ENCODE measurements around the gene DRP2.

The DRP2 gene

DNA sequence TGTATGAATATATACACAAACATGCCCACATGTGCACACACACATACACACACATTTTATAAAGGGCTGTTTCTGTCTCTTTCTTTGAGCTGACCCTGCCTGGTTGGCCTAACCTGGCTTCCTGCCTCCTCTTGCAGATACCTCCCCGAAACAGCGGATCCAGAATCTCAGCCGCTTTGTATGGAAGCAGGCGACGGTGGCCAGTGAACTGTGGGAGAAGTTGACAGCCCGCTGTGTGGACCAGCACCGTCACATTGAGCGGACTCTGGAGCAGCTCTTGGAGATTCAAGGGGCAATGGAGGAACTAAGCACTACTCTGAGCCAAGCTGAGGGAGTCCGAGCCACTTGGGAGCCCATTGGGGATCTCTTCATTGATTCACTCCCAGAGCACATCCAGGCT is 21.9 kb downstream of the DRP2 start:
- Histone ChIP-seq H3K27ac (ENCODE audit: low read depth, low read length, severe bottlenecking) (no peak overlapping the region), H3K4me3 (ENCODE audit: extremely low read depth, insufficient read depth, low read length, poor library complexity, severe bottlenecking) (no peak overlapping the region), H3K9me3 (ENCODE audit: control insufficient read depth, low read length) (no peaks in the 10 kb centered on the region), H3K36me3 (ENCODE audit: control insufficient read depth, insufficient read depth, low read length) (peaks cover 5% of the 10 kb centered on the region), H3K4me1 (ENCODE audit: control insufficient read depth, insufficient read depth, low read length, poor library complexity, severe bottlenecking) (no peaks in the 10 kb centered on the region)
- 90 to 94% methylated on average over 6 to 8 of the region's 9 CpGs for WGBS, 2 experiments (ENCODE audit: insufficient coverage in 2 of 2)

DNA sequence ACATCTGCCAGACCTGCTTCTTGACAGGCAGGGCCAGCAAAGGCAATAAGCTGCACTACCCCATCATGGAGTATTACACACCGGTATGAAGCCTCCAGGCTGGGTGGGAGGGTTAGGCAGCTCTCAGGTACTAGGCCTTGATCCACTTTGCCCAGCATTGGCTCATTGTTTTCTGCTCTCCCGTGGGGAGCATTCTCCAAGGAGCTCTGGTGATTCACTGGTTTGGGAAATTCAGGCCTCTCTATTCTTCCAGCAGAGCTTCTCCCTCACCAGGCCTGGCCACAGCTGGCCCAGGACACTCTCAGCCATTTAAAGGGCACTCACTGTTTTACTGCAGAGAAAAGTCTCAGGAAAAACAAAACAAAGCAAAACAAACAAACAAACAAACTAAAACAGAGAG is 33.0 kb downstream of the DRP2 start:
- Histone ChIP-seq H3K27ac (ENCODE audit: low read depth, low read length, severe bottlenecking) (no peak overlapping the region), H3K4me3 (ENCODE audit: extremely low read depth, insufficient read depth, low read length, poor library complexity, severe bottlenecking) (no peak overlapping the region), H3K9me3 (ENCODE audit: control insufficient read depth, low read length) (no peaks in the 10 kb centered on the region), H3K36me3 (ENCODE audit: control insufficient read depth, insufficient read depth, low read length) (no peaks in the 10 kb centered on the region), H3K4me1 (ENCODE audit: control insufficient read depth, insufficient read depth, low read length, poor library complexity, severe bottlenecking) (no peaks in the 10 kb centered on the region)
- 80% methylated on average over 1 of the region's 2 CpGs; no CpG with 5 or more reads in 1 of the 2 experiments for whole genome bisulfite sequencing, 2 experiments (ENCODE audit: insufficient coverage in 2 of 2)

DNA sequence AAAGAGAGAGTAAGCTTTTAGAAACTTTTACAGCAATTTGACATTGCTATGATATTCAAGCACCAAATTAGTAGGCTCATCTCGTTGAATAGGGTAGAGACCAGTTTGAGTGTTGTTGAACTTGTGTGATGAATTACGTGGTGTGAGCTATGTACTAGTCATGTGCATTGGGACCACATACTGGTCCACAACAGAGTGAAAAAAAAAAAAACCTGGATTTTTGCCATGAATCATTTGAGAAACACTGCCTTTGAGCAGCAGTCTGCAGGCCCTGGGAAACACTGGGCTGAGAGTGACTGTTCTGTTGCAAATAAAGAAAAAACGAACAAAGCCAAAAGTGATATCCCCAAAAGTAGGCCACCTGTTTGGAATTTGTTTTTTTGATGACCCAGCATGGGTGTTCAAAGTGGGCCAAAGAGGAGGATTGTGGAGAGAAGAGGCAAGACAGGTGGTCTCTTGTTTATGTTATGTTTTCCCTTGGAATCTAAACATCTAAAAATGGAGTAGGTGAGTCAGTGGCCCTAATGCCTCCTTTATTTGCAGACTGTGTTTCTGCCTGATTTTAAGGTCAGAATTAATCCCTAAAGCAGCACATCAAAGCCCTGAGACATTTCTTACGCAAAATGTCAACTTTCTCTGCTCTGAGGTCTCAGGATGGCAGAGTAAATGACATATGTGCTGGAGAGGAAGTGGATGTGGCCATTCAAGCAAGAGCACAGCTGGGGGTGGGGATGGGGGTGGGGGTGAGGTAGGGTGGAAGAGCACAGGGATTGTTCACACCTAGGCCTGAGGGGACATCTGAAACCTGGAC is 38.1 kb downstream of the DRP2 start:
- no peaks in the 10 kb centered on the region for H3K9me3 ChIP-seq (ENCODE audit: control insufficient read depth, low read length)
- WGBS, 2 experiments (ENCODE audit: insufficient coverage in 2 of 2) = 100% methylated on average over 1 of the region's 4 CpGs; no CpG with 5 or more reads in 1 of the 2 experiments
- no peaks in the 10 kb centered on the region for H3K36me3 ChIP-seq (ENCODE audit: control insufficient read depth, insufficient read depth, low read length)
- no peak overlapping the region for H3K27ac ChIP-seq (ENCODE audit: low read depth, low read length, severe bottlenecking)
- H3K4me1 ChIP-seq (ENCODE audit: control insufficient read depth, insufficient read depth, low read length, poor library complexity, severe bottlenecking) = no peaks in the 10 kb centered on the region
- no peak overlapping the region for H3K4me3 ChIP-seq (ENCODE audit: extremely low read depth, insufficient read depth, low read length, poor library complexity, severe bottlenecking)

DNA sequence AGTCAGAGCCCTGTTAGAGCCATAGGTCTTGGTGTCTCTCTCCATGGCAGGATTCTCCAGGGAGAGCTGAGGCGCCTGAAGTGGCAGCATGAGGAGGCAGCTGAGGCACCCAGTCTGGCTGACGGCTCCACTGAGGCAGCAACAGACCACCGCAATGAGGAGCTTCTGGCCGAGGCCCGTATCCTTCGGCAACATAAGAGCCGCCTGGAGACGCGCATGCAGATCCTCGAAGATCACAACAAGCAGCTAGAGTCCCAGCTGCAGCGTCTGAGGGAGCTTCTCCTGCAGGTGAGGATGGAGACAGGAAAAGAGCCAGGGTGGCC is 38.6 kb downstream of the DRP2 start:
- H3K27ac ChIP-seq (ENCODE audit: low read depth, low read length, severe bottlenecking) = no peak overlapping the region
- 89 to 91% methylated on average over 5 to 7 of the region's 11 CpGs for WGBS, 2 experiments (ENCODE audit: insufficient coverage in 2 of 2)
- no peaks in the 10 kb centered on the region for H3K4me1 ChIP-seq (ENCODE audit: control insufficient read depth, insufficient read depth, low read length, poor library complexity, severe bottlenecking)

DNA sequence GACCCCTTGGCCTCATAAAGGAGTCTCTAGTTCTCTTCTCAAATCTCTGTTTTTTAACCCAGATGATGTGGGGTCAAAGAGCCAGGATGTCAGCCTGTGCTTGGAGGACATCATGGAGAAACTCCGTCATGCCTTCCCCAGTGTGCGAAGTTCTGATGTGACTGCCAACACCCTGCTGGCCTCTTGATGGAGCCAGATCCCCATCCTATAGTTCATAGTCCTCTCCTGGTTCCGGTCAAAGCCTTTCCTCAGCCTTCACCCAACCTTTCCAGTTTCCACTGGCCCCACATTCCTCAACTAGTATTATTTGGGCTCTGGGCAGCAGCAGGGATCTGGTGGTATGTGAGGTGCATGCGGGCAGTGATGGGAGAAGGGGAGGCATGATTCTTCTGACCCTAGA is 40.8 kb downstream of the DRP2 start:
- H3K4me3 ChIP-seq (ENCODE audit: extremely low read depth, insufficient read depth, low read length, poor library complexity, severe bottlenecking) = no peak overlapping the region
- no peaks in the 10 kb centered on the region for H3K4me1 ChIP-seq (ENCODE audit: control insufficient read depth, insufficient read depth, low read length, poor library complexity, severe bottlenecking)
- WGBS, 2 experiments (ENCODE audit: insufficient coverage in 2 of 2) = 40 to 80% methylated on average over 1 of the region's 4 CpGs
- no peaks in the 10 kb centered on the region for H3K9me3 ChIP-seq (ENCODE audit: control insufficient read depth, low read length)
- no peak overlapping the region for H3K27ac ChIP-seq (ENCODE audit: low read depth, low read length, severe bottlenecking)
- no peaks in the 10 kb centered on the region for H3K36me3 ChIP-seq (ENCODE audit: control insufficient read depth, insufficient read depth, low read length)

More for the DNA sequence above, 38.6 kb downstream of the DRP2 start:
- Histone ChIP-seq H3K36me3 (ENCODE audit: control insufficient read depth, insufficient read depth, low read length) (no peaks in the 10 kb centered on the region), H3K9me3 (ENCODE audit: control insufficient read depth, low read length) (no peaks in the 10 kb centered on the region), H3K4me3 (ENCODE audit: extremely low read depth, insufficient read depth, low read length, poor library complexity, severe bottlenecking) (no peak overlapping the region)

DNA sequence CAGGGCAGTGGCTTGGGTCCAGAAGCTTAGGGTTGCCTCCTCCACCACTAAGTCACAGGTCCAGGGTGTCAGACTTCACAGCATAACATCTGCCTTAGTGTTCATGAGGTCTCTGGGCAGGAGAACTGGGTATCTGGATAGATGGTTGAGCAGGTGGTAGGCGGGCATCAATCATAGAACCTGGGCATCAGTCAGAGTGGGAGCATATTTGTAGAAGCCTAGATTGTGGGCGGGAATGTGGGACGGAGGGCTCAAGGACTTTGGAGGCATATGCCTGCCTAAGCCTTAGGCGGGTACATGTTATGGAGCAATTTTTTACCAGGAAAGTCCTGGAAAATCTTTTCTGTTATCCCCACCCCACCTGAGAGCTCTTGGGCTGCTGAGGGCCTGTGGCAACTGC is 43.0 kb downstream of the DRP2 start:
- H3K27ac ChIP-seq (ENCODE audit: low read depth, low read length, severe bottlenecking) = no peak overlapping the region
- 95 to 100% methylated on average over 3 of the region's 4 CpGs for WGBS, 2 experiments (ENCODE audit: insufficient coverage in 2 of 2)
- no peaks in the 10 kb centered on the region for H3K36me3 ChIP-seq (ENCODE audit: control insufficient read depth, insufficient read depth, low read length)
- H3K9me3 ChIP-seq (ENCODE audit: control insufficient read depth, low read length) = no peaks in the 10 kb centered on the region
- H3K4me3 ChIP-seq (ENCODE audit: extremely low read depth, insufficient read depth, low read length, poor library complexity, severe bottlenecking) = no peak overlapping the region
- peaks cover 3% of the 10 kb centered on the region for H3K4me1 ChIP-seq (ENCODE audit: control insufficient read depth, insufficient read depth, low read length, poor library complexity, severe bottlenecking)

DNA sequence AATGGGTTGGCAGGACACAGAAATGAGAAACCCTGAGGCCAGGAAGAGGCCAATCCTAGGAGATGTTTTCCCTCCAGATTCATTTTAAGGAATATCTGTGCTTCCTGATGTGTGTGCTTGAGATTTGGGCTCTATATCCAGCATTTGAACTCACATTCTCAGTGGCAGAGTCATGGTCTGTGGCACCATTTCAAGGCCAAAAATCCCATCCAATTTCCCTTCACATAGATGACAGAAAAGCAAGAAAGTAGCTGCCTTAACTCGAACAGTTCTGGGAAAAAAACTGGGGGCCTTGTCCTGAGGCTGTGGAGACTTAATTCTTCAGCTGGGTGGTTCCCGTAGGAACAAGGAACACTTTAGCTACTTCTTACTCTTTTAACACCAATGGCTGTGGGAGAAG is 44.2 kb downstream of the DRP2 start:
- Histone ChIP-seq H3K4me3 (ENCODE audit: extremely low read depth, insufficient read depth, low read length, poor library complexity, severe bottlenecking) (no peak overlapping the region), H3K36me3 (ENCODE audit: control insufficient read depth, insufficient read depth, low read length) (no peaks in the 10 kb centered on the region), H3K9me3 (ENCODE audit: control insufficient read depth, low read length) (no peaks in the 10 kb centered on the region), H3K27ac (ENCODE audit: low read depth, low read length, severe bottlenecking) (no peak overlapping the region), H3K4me1 (ENCODE audit: control insufficient read depth, insufficient read depth, low read length, poor library complexity, severe bottlenecking) (peaks cover 3% of the 10 kb centered on the region)
- no CpG with 5 or more reads among the region's 2 CpGs for WGBS, 2 experiments (ENCODE audit: insufficient coverage in 2 of 2)

DNA sequence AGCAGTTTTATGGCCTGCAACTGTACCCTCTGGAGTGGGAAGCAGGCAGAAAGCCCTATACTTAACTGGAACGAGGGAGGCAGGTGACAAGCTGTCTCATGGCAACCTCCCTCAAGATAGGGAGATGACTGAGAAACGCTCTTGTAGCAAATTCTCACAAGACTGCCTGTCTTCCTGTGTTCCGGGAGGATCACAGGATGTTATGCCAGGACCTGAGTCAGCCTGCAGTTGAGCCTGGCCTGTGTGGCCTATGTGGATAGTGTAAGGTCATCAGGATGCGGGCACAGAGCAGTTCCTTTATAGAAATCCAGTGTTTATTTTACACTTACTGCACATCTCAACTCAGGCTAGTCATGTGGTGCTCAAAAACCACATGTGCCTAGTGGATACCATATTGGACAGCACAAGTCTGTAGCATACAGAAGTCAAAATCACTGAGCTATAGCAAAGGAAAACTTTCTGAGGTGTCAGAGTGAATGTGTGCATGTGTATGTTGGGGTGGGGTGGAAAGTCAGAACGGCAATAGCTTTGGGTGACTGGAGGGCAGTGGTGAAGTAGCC is 46.4 kb downstream of the DRP2 start:
- Histone ChIP-seq H3K9me3 (ENCODE audit: control insufficient read depth, low read length) (no peaks in the 10 kb centered on the region), H3K36me3 (ENCODE audit: control insufficient read depth, insufficient read depth, low read length) (no peaks in the 10 kb centered on the region), H3K27ac (ENCODE audit: low read depth, low read length, severe bottlenecking) (no peak overlapping the region), H3K4me3 (ENCODE audit: extremely low read depth, insufficient read depth, low read length, poor library complexity, severe bottlenecking) (no peak overlapping the region), H3K4me1 (ENCODE audit: control insufficient read depth, insufficient read depth, low read length, poor library complexity, severe bottlenecking) (peaks cover 3% of the 10 kb centered on the region)
- 85% methylated on average over 2 of the region's 5 CpGs; no CpG with 5 or more reads in 1 of the 2 experiments for WGBS, 2 experiments (ENCODE audit: insufficient coverage in 2 of 2)

DNA sequence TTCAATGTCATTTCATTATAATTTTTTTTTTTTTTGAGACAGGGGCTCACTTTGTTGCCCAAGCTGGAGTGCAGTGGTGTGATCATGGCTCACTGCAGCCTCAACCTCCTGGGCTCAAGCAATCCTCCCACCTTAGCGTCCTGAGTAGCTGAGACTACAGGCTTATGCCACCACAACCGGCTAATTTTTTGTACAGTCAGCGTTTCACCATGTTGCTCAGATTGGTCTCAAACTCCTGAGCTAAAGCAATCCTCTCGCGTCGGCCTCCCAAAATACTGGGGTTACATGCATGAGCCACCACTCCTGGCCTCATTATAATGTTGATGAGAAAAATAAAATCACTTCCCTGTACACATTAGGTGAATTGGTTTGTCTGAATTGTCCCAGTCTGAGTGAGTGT is 54.6 kb downstream of the DRP2 start:
- Histone ChIP-seq H3K4me3 (ENCODE audit: extremely low read depth, insufficient read depth, low read length, poor library complexity, severe bottlenecking) (no peak overlapping the region), H3K4me1 (ENCODE audit: control insufficient read depth, insufficient read depth, low read length, poor library complexity, severe bottlenecking) (no peaks in the 10 kb centered on the region), H3K27ac (ENCODE audit: low read depth, low read length, severe bottlenecking) (no peak overlapping the region), H3K9me3 (ENCODE audit: control insufficient read depth, low read length) (no peaks in the 10 kb centered on the region), H3K36me3 (ENCODE audit: control insufficient read depth, insufficient read depth, low read length) (no peaks in the 10 kb centered on the region)
- 80 to 100% methylated on average over 2 of the region's 6 CpGs for WGBS, 2 experiments (ENCODE audit: insufficient coverage in 2 of 2)

DNA sequence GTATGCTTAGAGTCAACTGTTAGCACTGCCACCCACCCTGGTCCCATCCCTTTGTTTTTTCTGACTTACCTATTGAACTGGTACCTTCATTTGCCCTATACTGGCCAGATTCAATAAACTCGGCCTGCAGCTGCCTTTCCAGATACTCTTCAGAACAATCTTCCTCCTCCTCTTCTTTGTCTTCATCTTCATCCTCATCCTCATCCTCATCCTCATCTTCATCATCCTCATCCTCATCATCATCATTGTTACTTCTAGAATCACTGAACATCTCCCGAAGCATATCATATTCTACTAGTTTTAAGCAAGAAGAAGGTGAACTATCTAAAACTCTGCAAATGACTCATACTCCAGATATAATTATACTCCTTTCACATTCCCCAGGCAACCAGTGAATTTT is 56.7 kb downstream of the DRP2 start:
- no peaks in the 10 kb centered on the region for H3K9me3 ChIP-seq (ENCODE audit: control insufficient read depth, low read length)
- 50% methylated on average over 1 of the region's 2 CpGs; no CpG with 5 or more reads in 1 of the 2 experiments for WGBS, 2 experiments (ENCODE audit: insufficient coverage in 2 of 2)
- no peaks in the 10 kb centered on the region for H3K36me3 ChIP-seq (ENCODE audit: control insufficient read depth, insufficient read depth, low read length)
- no peak overlapping the region for H3K27ac ChIP-seq (ENCODE audit: low read depth, low read length, severe bottlenecking)
- H3K4me3 ChIP-seq (ENCODE audit: extremely low read depth, insufficient read depth, low read length, poor library complexity, severe bottlenecking) = no peak overlapping the region
- no peaks in the 10 kb centered on the region for H3K4me1 ChIP-seq (ENCODE audit: control insufficient read depth, insufficient read depth, low read length, poor library complexity, severe bottlenecking)

DNA sequence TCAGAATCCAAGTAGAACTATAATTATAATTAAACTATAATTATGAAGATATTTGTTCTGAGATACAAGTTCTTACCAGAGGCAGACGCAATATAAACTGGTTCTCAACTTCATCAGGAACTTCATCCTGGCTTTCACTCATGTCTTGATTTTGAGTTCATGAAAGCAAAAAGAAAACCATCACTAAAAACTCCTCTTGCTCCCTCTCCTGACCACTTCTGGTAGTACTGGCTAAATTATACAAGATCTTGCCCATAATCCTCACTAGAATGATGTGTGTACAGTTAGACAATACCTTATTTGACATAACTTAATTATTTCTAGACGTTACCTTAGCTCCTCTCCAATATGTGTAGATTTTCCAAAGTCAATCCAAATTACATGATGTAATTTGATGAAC is 67.8 kb downstream of the DRP2 start:
- no peaks in the 10 kb centered on the region for H3K4me1 ChIP-seq (ENCODE audit: control insufficient read depth, insufficient read depth, low read length, poor library complexity, severe bottlenecking)
- no peak overlapping the region for H3K4me3 ChIP-seq (ENCODE audit: extremely low read depth, insufficient read depth, low read length, poor library complexity, severe bottlenecking)
- no peak overlapping the region for H3K27ac ChIP-seq (ENCODE audit: low read depth, low read length, severe bottlenecking)
- no peaks in the 10 kb centered on the region for H3K36me3 ChIP-seq (ENCODE audit: control insufficient read depth, insufficient read depth, low read length)
- H3K9me3 ChIP-seq (ENCODE audit: control insufficient read depth, low read length) = no peaks in the 10 kb centered on the region
- WGBS, 2 experiments (ENCODE audit: insufficient coverage in 2 of 2) = no CpG with 5 or more reads among the region's 2 CpGs

Measured in mesodermal cell (in vitro differentiated cells).